ENCODE measurements around the gene LRBA.

Gene LRBA

DNA sequence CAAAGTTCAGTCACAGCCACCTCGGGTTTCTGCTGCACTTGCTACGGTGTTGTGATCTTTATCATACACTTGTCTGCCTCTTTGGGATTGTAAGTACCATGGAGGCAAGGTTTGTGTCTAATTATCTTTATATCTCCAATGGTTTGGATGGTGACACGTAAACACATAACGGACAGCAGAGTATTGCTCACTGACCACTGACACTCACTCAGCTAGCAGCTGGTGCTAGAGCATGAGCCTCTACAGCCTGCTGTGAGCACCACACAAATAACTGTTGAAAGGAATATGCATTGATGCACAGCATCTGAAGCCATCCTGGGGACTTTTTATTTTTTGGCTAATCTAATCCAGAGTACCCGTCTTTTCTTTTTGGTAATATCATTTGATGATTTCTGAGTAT, 780.8 kb downstream of the LRBA start:
- no peak for DNase-seq

DNA sequence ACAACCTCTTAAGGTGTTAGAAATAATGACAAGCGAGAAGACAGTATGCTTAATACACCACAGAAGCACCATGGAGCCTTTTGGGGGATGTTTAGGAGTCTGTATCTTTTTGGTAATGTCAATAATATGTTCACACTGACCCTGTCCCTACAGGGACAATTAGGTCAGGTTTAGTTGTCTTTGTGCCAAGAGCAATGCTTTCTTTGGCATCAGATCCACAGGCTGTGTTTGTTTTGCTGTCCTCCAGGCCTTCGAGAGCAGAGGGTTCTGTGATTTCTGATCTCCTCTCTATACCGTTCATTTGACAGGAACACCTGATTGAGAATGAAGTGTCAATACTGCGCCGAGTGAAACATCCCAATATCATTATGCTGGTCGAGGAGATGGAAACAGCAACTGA, 783.1 kb downstream of the LRBA start:
- no peak for DNase-seq

DNA sequence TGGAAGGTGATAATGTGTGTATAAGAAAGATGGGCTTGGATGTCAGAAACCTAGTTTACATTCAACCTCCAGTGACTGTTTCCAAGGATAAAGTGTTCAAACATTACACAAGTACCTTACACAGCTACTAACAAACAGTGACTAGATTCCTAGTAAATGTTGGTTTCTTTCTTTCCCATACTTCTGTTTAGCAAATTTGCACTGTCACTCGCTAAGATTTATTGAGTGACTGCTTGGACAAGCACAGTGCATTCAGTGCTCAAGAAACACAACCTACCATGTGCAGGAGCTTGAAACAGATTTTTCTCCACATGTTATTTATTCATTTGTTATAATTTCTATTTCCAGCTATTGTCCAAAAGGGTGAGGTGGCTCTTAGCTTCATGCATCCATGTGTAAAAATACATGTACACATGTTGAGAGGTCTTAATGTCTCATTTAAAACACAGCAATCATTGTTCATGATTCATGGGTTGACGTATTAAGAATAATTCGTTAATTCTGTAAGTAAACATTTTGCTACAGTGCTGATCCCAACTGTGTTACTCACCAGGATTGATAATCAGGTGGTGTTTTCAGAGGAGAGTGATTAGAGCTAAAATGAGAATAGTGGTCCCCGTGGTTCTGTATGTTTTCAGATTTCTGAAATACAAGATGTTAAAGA, 783.8 kb downstream of the LRBA start:
- DNase-seq, result no peak

- DNase-seq, result no peak
Measured at GRCh38 chr4:150230561-150230960, 784.5 kb downstream of the LRBA start.

- DNase-seq, result no peak
Measured at GRCh38 chr4:150229520-150229919, 785.6 kb downstream of the LRBA start.

DNA sequence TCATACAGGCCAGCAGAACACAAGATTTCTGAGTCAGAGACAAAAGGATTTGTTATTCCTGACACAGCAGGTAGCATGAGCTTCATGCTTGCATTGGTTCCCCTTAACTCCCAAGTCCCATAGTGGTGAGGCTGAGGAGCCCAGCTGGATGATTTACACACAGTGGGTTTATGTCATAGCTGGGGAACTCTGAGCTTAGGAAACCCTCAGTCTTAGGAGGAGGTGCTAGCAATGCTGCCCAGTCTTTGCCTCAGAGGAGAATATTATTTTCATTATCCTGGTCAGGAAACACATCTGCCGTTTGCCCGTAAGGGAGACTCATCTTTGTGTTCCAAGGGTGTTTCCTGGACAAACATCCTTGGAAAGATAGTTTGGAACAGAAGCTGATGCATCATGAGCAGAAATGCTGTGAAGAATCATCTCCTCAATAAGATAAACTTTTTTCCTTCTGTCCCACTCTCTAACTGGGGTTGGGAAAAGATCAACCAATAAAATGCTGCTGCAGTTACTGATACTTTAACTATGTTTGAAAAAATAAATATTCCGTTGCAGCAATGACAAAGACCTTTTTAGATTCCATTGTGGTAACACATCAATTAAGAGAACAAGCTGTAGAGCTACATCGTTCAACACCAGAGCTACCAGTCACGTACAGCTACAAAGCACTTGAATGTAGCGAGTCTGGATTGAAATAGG, 790.0 kb downstream of the LRBA start:
- no peak for DNase-seq

GRCh38 chr4:150219841-150220240, 795.2 kb downstream of the LRBA start:
- DNase-seq, result no peak

- no peak for DNase-seq
Measured at GRCh38 chr4:150218447-150218846, 796.6 kb downstream of the LRBA start.

DNA sequence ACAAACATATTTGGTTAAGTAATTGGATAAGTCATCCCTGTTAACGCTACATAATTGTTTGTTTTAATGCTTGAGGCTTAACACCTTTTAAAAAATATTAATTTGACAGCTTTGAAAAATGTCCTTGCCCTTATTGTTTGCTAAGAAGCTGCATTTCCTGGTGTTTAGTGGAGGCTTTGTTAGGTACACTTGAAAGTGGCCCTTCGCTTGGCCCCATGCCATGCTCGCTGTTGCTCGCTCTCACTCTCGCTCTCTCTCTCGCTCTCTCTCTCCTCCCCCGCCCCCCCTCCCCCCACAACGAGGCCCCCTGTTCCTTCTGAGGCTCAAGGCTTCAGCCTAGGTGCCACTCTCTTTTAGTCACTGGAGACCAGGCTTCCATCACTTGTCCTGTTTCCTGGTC, 797.3 kb downstream of the LRBA start:
- no peak for DNase-seq

DNA sequence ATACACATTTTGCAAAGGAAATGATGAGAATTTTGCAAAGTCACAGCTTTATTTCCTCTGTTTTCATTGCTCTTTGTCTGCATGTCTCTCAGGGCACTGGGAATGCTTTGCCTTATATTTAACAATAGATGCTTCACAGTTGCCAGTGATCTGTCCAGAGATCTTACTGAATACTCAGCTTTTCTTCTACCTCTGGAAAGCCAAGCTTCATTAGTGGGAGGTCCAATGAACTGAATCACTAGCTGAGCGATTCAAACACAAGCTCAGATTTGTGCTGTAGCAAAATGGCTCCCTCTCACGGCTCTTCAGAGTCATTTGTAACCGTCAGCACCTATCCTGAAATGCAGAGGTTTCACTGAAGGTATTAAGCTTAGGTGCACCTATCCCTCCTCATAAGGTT, 797.9 kb downstream of the LRBA start:
- DNase-seq, result no peak

GRCh38 chr4:150216726-150217125, 798.4 kb downstream of the LRBA start:
- DNase-seq, result no peak

- DNase-seq, result no peak
Measured at GRCh38 chr4:150215601-150216000, 799.5 kb downstream of the LRBA start.

Data from NCI-H526 (cell line).